NCI-H69 (cell line): ENCODE data around the gene CIBAR2.

Experiments used
- DNase-seq: peaks from one replicate; lab custom pipeline; 2025; lab: John Stamatoyannopoulos, UW

Gene CIBAR2

GRCh38 chr16:85103114-85104079, 8.9 kb downstream of the CIBAR2 start:
- no peak for DNase-seq

DNA sequence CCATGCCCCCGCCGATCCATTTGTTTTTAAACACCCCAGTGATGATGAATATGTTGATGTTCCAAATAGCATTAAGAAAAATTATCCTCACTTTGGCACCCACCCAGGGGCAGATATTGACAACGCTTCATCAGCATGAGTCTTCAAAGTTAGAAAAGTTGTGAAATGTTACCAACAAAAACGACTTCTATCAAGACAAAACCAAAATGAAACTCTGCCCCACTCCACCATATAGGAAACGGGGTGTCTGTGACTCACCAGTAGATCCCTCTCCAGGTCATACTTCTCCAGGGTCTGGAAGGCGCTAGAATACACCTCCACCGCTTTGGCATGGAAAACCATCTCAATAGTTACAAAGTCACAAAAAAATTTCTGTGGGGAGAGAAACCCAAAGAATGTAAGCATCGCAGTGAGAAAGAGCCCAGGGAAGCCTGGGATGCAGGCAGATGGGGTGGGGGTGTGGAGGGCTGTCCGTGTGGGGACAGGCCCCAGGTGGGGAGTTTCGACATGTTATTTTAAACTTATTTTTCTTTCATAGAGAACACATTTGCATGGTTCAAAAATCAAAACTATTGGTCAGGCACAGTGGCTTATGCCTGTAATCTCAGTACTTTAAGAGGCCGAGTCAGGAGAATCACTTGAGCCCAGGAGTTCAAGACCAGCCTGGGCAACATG, 10.2 kb downstream of the CIBAR2 start:
- no peak for DNase-seq

GRCh38 chr16:85100265-85100664, 12.0 kb downstream of the CIBAR2 start:
- no peak for DNase-seq

- no peak for DNase-seq
Measured at GRCh38 chr16:85098565-85098964, 13.7 kb downstream of the CIBAR2 start.

GRCh38 chr16:85096921-85097320, 15.4 kb downstream of the CIBAR2 start:
- DNase-seq: no peak

GRCh38 chr16:85094812-85095211, 17.5 kb downstream of the CIBAR2 start:
- no peak for DNase-seq

DNA sequence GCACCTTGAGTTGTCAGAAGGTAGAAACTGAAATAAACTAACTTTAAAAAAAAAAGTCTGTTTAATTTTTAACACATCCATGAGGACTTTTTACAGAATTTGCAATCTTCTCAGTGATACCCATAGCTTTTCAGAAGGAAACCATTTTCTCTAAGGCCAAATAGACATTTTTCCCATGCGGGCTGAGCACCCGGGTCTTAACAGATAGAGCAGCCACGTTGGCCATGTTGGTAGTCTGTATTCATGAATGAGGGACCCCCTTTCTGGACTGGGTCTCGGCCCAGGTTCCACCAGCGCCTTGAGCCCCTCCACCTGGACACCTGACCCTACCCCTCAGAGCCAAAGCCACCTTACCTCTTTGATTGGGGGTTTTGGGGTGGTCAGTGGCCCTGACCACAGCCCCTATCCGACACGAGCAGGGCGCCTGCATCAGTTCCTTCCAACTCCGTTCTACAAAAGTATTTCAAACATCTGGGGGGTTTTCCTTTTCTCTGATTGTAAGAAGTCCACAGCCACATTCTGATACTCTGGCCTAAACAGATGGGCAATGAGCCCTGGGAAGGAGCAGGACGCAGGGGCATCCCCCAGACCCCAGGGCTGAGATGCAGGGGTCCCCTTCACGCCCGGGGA, 18.0 kb downstream of the CIBAR2 start:
- DNase-seq: no peak

- no peak for DNase-seq
Measured at GRCh38 chr16:85093705-85094104, 18.6 kb downstream of the CIBAR2 start.

- DNase-seq: no peak
Measured at GRCh38 chr16:85092851-85093250, 19.4 kb downstream of the CIBAR2 start.

DNA sequence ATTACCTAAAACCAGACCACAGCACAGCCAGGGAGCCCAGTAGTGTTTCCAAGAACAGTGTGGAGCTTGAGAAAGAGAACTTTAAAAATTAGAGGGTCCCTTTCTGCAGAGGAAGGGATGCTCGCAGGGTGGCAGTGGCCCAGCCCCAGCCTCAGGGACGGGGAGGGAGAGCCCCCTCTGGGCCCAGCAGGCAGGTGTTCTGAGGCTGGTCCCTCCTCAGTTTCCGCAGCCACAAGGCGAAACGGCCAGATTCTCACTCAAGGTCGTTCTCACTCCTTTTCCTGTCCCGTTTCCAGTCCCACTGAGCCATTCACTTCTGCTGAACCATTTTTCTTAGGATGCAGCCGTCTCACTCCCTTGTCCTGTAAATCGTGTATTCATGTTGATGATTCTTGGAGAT, 20.0 kb downstream of the CIBAR2 start:
- no peak for DNase-seq

- DNase-seq: no peak
Measured at GRCh38 chr16:85091522-85091910, 20.8 kb downstream of the CIBAR2 start.

DNA sequence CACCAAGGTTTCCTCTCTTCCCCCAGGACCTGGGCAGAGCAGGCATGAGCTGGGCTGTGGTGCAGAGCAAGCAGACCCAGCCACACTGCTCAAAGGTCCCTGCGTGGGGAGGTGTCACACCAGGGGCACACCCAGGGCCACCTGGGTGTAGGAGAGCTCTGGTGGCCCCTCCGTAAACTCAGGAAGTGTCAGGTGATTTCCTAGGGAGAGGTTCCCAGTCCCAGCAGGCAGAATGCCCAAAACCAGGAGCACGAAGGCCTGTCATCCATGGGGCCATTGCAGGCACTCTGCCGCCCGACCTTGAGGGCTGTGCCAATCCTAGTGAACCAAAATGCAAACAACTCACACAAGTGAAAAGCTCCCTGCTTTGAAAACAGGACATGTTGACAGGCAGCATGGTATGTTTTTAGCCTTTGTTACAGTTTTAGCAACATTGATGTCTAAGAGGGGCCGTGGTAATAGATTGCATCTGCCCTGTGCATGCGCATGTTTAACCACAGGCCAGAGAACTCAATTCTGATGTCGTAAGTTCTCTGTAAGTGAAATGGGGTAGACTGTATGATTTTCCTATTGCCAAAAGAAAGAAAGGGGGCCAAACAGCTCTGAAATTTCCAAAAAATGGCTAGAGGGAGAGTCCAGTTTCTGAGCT, 21.3 kb downstream of the CIBAR2 start:
- no peak for DNase-seq

GRCh38 chr16:85090181-85090580, 22.1 kb downstream of the CIBAR2 start:
- no peak for DNase-seq

DNA sequence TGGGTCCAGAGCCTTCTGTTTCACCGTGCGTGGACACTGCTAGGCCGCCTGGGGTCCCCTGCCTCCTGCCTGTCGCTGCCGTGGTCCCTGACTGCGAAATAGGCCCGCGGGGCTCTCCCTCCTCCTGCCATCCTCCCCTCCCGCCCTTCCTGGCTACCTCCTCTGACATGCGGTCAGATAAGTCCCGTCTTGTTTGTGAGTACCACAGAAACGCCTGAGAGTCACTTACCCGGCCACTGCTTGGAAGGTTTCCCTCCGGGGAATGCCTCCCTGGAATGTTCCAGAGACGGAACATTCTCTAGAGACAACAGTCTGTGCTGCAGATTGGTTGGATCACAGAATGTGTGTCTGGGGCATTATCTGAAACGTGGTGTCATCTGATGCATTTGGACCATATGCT, 22.7 kb downstream of the CIBAR2 start:
- DNase-seq: no peak

DNA sequence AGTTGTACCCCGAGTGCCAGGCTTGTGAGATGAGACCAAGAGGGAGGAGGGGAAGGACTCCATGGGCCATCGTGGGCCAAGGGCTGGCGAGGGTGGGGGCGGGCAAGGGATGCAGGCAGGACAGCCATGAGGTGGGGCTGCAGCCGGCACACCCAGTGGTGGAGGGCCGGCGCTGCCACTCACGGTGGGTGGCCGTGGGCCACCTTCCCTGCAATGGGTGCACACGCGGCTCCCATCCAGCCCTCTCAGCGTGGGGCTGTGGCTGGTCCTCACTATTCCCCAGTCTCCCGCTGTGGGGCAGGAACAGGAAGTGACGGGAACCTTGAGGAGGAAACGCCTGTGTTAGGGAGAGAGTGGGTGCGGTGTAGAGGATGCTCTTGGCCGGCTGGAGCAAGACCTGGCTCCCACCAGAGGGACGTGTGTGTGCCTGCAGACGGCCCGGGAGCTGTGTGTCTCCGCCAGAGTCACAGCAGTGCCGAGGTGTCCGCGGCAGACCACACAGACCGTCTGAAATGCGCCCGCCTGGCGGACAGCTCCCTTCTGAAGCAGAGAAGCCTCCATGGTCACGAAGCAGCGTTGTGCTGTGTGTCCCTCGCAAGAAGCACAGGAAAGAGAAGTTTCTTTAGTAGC, 23.6 kb downstream of the CIBAR2 start:
- DNase-seq: no peak

DNA sequence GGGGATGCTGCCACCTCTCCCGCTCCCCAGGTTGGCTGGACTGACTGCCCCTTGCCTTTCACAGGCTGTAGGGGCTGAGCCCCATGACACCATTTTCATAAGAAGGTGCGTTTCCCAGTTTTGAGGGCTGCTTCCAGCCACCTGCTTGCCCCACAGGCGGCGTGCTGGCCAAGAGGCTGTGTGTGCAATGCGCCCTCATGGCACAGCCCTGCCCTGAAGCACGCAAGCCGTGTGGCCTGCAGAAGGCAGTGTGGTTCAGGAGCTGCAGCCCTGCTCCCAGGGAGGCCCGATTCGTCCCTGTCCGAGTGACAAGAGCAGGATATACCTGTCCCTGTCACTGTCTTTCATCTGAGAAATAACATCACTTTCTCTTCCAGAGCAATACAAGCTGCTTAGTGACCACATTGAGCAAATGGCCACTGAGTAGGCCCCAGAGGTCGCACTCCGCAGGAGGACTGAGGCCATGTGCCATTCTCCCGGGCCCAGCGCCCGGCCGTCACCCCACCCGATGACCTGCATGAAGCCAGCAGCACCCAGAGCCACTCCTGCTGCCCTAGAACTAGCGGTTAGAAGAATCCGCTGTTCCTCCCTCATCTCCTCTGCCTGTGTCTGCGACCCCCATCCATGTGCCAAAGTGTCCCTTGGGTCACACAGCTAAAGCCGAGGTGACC, 24.2 kb downstream of the CIBAR2 start:
- no peak for DNase-seq

GRCh38 chr16:85086347-85087291, 25.7 kb downstream of the CIBAR2 start:
- peak; percentile 61 for DNase-seq

DNA sequence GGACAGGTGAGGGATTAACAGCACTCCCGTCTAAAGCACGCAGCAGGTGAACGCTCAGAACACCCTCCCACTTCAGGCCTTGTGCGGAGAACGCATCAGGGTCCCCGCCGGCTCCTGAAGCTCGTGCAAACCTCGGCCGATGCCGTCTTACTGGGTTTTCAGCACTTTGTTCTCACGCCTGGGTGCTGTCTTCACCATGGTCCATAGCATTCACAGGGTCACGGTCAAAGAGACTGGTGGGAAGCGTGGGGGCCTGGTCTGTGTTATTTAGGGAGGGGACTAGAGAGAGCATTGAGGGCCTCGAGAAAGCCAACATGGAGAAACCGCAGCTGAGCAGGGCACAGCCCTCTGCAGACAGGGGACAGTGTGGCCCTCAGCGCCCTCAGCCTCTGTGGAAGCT, 26.6 kb downstream of the CIBAR2 start:
- DNase-seq: no peak

- peak; percentile 2 for DNase-seq
Measured at GRCh38 chr16:85084841-85085510, 27.3 kb downstream of the CIBAR2 start.
